ENCODE results near the gene GPI.

The GPI gene

DNA sequence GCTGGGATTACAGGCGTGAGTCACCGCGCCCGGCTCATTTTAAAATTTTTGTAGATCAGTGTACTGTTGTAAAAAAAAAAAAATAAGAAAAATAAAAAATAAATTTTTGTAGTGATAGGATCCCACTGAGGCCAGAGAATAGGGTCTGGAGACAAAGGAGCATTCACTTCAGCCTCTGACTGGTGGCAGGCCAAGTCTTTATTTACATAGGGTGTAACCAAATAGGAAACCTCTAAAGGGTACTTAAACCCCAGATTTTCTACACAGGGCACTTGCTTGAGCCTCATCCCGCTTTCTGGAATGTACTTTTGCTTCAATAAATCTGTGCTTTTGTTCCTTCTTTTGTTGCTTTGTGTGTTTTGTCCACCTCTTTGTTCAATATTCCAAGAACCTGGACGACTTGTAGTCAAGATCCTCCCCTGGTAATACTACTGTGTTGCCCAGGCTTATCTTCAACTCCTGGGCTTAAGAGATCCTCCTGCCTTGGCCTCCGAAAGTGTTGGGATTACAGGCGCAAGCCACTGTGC, 37.1 kb downstream of the GPI start:
- no peak for DNase-seq (ENCODE audit: low read depth in 1 of 2, low spot score in 1 of 2)

DNA sequence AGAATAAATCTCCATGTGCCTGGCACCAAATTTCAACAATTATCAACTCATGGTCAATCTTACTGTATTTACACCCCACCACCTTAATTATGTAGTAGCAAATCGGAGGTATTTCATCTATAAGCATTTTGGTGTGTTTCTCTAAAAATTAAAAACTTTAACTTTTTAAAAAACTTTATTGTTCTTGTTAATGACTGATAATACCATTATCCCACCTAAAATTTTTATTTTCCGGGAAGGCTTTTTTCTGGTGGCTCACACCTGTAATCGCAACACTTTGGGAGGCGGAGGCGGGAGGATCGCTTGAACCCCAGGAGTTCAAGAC, 38.8 kb downstream of the GPI start:
- no peak for DNase-seq (ENCODE audit: low read depth in 1 of 2, low spot score in 1 of 2)

DNA sequence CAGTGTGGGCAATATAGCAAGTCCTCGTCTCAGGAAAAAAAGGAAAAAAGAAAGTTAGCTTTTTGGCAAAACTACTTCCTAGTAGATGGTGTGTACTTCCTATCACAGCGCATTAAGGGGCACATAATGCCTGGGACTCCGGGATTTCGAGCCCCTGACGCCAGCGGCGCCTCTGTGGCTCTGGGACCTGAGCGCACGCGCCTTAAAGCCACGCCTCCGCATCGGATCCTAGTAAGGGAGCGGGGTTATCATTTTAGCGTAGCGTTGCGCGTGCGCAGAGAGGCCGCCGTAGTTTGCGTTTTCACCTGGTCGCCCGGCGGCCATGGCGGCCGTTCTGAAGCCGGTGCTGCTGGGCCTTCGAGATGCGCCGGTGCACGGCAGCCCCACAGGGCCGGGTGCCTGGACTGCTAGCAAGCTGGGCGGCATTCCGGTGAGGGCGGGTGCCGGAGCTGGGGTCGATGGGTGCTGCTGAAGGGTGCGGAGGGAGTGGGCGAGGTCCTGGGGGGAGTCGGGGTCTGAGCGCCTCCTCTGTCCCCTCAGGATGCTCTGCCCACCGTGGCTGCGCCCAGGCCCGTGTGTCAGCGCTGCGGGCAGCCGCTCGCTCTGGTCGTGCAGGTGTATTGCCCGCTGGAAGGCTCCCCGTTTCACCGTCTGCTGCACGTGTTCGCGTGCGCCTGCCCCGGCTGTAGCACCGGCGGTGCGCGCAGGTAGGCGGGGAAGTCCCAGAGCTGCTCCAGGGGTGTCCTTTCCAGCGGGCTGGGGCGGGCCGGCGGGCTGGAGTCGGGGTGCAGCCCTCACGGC, 39.3 kb downstream of the GPI start, which contains the start of gene PDCD2L:
TSS of gene PDCD2L (plus strand) at position 291 of the 801 bp plus-strand sequence. CDS start at position 323, 32 bp downstream.
- DNase-seq (ENCODE audit: low read depth in 1 of 2, low spot score in 1 of 2): peak; percentile 83 to 90

DNA sequence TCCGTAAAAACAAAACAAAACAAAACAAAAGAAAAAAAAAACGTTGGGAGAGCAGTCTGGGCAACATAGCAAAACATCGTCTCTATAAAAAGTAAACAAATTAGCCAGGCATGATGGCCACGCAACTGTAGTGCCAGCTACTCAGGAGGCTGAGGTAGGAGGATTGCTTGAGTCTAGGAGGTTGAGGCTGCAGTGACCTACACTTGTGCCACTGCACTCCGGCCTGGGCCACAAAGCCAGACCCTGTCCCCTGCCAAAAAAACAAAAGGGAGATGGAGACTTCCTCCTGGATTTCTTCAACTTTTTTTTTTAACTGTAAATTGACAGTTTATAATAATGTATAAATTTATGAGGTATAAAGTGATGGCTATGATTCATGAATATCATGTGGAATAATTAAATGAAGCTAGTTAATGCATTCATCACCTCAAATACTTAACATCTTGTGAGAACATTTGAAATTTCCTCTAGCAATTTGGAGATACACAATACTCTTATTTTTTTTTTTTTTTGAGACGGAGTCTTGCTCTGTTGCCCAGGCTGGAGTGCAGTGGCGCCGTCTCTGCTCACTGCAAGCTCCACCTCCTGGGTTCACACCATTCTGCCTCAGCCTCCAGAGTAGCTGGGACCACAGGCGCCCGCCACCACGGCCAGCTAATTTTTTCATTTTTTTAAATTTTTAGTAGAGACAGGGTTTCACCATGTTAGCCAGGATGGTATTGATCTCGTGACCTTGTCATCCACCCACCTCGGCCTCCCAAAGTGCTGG, 41.1 kb downstream of the GPI start:
- DNase-seq (ENCODE audit: low read depth in 1 of 2, low spot score in 1 of 2): no peak

DNA sequence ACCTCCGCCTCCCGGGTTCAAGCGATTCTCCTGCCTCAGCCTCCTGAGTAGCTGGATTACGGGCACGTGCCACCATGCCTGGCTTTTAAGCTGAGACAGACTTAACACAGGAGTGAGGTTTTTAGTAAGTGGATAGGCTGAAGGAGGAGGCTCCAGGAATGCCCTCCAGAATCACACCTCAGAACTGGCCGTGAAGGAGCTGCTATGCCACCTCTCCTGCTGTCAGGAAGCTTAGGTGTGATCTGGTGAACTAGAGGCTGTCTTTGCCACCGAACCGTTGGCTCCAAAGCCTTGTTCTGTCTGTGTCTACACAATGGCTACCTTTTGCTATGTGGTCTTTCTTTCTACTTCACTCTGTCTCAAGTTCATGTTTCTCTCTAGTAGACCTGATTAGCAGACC, 43.4 kb downstream of the GPI start:
- no peak for DNase-seq (ENCODE audit: low read depth in 1 of 2, low spot score in 1 of 2)

DNA sequence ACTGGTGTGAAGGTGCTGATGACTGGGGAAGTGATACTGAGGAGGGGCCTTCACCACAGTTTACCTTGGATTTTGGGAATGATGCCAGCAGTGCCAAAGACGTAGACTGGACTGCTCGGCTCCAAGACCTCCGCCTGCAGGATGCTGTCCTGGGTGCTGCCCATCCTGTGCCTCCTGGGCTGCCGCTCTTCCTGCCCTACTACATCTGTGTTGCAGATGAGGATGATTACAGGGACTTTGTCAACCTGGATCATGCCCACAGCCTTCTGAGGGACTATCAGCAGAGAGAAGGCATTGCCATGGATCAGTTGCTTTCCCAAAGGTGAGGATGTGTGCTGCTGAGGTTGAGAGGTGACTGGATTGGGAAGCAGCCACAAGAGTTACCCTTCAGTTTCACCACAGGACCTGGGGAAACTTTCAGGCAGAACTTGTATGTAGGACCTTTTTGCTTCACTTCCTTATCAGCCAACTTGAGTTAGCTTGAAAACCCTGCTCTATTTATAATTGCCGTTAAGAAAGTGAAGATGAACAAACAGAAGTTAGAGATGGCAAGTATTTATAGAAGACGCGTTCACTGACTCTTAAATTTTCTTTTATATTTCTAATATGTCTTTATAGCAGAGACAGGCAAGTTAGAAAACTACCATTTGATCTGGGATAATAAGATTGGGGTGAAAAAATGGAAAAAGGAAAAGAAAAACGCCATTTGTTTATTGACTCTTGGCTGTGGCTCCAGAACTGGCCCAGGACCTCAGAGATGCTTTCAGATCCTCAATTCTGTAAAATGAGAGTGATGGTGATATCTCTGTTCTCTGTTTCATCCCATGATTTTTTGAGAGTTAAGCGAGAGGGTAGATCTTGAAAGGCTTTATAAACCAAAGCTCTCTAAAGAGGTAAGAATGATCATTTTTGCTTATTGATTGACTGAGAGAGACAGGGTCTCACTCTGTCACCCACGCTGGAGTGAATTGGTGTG, 44.5 kb downstream of the GPI start:
- DNase-seq (ENCODE audit: low read depth in 1 of 2, low spot score in 1 of 2): no peak

DNA sequence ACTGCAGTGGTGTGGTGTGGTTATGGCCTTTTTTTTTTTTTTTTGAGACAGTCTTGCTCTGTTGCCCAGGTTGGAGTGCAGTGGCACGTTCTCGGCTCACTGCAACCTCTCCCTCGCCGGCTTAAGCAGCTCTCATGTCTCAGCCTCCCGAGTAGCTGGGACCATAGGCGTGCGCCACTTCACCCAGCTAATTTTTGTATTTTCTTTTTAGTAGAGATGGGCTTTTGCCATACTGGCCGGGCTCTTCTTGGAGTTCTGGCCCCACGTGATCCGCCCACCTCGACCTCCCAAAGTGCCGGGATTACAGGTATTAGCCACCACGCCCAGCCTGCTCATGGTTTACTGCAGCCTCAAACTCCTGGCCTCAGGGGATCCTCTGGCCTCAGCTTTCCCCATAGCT, 46.2 kb downstream of the GPI start:
- no peak for DNase-seq (ENCODE audit: low read depth in 1 of 2, low spot score in 1 of 2)

DNA sequence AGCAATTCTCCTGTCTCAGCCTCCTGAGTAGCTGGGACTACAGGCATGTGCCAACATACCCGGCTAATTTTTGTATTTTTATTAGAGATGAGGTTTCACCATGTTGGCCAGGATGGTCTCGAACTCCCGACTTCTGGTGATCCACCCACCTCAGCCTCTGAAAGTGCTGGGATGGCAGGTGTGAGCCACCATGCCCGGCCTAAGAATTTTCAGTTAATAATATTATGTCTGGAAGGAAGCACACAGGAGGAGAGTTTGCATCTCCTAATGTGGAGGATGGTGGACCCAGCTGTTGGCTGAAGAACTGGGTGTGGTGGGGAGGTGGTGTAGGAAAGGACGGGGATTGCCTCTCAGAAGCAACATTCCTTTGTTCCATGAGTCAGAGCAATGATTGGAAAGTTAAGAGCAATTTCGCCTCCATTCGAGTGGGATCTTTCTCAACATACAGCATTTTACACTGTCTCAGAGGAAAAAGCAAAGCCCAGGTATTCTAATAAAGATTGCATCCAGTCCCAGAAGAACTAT, 51.1 kb downstream of the GPI start:
- DNase-seq (ENCODE audit: low read depth in 1 of 2, low spot score in 1 of 2): no peak

DNA sequence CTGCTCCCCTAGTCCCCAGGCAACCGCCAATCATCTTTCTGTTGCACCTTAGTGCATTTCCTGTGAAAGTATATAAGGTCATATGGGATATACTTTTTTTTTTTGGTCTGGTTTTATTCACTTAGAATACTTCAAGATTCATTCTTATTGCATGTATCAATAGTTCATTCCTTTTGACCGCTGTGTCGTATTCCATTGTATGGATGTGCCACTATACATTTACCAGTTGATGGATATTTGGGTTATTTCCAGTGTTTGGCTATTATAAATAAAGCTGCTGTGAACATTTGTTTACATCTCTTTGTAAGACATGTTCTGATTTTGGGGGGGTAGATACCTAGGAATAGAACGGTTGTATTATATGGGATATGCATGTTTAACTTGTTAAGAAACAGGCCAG, 53.3 kb downstream of the GPI start:
- no peak for DNase-seq (ENCODE audit: low read depth in 1 of 2, low spot score in 1 of 2)

DNA sequence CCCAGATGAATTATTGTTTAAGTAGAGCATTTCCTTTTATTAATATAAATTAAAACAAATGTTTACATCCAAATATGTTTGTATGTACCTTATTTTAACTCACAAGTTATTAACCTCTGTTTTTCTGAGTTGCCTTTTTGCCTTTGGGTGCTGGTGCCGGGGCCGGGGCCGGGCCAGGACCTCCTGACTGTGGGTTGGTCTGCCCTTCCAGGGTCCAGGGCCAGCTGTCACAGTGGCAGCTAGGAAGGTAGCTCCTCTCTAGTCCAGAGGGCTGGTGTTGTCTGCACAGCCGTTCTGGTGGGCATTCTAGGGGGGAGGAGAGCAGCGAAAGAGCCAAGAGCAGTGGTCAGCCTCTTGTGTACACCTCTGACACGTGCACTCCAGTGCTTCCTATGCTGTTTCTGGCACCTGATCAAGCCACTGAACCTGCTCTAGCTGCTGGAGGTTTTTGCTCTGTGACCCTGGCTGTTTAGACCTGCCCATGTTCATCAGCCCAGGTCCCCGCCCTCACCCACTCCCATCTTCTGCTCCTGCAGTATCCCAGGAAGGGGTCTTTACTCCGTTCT, 61.2 kb downstream of the GPI start:
- no peak for DNase-seq (ENCODE audit: low read depth in 1 of 2, low spot score in 1 of 2)

DNA sequence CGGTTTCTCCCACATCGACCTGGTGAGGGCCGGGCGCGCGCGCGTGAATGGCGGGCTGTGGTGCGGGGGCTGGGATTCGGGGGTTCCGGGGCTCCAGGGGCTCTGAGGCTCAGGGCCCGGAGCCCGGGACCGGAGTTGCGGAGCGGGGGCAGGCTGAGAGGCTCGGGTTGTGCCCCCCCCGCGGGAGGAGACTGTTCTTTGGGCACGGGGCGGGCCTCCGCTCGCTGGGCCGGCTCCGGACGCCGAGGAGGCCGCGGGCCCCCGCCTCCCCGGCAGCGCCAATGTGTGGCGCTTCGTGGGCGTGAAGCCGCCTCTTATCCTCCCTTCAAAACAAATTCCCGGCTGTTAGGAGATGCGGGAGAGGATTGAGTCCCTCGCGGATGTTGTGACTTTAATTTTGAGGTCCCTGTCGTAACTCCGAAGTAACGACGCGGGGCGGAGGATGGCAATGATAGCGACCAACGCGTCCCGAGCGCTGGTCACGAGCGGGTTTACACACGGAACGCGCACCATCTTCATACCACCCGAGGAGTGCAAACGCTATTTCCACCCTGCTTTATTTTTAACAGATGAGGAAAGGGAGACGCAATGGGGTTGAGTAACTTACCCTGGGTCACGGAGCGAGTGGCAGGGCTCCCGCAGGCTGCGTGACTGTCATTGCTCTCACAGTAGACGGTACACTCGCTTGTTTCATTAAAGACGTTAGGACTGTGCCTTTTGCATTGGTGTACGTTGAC, 63.7 kb downstream of the GPI start:
- DNase-seq (ENCODE audit: low read depth in 1 of 2, low spot score in 1 of 2): peak in 1 of 2 donors; percentile 20

DNA sequence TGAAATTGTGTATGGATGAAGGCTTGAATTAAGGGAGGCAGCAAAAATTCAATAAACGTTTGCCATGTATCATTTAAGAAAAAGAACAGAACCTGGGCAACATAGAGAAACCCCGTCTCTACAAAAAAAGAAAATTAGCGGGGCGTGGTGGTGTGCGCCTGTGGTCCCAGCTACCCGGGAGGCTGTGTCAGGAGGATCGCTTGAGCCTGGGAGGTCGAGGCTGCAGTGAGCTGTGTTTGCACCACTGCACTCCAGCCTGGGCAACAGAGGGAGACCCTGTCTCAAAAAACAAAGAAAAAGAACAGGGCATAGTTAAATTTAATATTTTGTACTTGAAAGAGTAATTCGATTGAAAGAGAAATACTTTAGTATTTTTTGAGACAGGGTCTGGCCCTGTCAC, 64.6 kb downstream of the GPI start:
- DNase-seq (ENCODE audit: low read depth in 1 of 2, low spot score in 1 of 2): no peak

DNA sequence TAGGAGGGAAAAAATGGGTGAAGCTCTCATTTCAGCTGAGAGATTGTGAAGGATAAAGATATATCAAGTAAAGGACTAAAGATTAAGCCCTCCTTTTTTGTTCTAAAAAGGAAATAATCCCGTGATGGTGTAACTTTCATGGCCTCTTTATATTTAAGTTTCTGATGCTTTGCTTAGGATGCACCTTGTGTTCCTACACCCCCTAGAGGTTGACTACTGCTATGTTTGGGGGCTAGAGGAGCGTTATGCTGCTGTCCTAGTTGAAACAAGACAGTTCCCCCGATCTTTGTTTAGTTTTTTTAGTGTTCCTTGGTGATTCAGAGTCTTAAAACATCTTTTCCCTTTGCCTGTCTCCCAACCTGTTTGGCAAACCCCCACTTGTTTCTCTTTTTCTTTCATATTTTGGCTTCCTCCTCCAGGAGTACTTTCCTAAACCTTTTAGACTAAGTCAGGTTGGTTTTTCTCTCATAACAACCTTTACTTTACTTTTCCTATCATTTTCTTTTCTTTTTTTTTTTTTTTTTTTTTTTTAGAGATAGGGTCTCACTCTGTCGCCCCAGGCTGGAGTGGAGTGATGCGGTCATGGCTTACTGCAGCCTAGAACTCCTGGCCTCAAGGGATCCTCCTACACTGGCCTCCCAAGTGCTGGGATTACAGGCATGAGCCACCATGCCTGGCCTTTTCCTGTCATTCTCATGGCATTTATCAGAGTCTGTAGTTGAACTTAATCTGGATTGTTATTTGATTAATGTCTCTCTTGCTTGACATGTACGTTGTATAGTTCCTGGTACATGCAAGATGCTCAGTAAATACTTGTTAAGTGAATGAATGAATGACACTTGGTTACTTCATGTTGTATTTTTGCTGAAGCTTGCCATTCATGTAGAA, 66.0 kb downstream of the GPI start:
- DNase-seq (ENCODE audit: low read depth in 1 of 2, low spot score in 1 of 2): no peak

DNA sequence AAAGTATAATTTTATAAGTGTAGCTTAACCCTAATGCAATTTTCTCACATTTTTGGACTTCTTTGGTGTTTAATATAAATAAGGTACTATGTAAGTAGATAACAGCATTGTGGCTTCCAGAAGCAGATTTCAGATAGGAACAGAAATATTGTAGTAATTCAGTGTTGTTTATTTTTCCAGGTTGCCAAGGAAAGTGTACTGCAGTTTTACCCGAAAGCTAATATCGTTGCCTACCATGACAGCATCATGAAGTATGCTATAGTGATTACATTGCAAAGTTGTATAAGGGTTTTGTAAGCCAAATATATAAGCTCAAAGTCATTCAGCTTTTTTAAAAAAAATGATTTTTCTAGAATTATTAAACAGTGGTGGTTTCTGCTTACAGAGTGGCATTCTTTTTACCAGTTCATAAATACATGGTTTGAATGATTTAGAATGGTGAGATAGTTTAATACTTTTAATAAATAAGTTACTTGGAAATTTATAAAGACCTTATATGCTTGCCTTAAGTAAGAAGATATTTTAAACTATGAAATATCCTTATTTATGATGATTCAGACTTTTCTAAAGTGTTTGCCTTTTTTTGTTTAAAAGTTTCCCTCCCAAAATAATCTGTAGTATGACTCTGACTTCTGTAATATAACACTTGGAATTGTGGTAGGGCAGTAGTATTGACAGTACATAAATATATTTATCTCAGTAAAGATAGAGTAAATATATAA, 66.8 kb downstream of the GPI start:
- DNase-seq (ENCODE audit: low read depth in 1 of 2, low spot score in 1 of 2): no peak

DNA sequence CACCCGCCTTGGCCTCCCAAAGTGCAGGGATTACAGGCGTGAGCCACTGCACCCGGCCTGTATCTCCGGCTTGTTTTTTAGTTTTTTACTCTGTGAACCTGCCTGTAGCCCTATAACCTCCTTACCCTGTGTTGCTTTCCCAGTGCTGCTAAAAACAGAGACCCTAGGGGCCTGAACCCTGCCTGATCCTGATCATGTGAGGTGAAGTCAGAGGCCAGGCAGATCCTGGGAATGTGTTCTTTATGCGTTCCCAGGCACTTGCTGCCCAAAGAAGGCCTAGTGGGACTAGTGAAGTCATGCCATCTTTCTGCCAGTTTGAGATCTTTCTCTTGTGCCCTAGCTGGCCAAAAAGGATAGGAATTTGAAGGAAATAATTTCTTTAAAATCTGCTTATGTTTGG, 67.8 kb downstream of the GPI start:
- no peak for DNase-seq (ENCODE audit: low read depth in 1 of 2, low spot score in 1 of 2)

DNA sequence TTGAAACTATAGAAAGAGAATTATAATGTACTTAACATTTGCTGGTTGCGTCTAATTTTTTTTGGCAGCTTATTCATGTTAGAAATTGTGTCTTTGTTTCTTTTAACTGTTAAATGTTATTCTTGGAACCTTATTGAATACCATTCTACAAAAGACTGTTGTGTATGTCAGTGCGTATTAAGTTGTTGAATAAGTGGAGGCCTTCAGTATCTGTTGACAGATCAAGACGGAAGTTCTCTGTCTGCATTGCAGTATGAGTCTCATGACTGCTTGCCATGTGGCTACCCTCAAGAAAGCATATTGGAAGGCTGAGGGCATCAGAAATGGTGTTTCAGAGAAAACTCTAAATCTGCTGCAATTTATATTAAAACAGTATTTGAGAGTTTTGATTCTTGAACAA, 71.7 kb downstream of the GPI start:
- DNase-seq (ENCODE audit: low read depth in 1 of 2, low spot score in 1 of 2): no peak

DNA sequence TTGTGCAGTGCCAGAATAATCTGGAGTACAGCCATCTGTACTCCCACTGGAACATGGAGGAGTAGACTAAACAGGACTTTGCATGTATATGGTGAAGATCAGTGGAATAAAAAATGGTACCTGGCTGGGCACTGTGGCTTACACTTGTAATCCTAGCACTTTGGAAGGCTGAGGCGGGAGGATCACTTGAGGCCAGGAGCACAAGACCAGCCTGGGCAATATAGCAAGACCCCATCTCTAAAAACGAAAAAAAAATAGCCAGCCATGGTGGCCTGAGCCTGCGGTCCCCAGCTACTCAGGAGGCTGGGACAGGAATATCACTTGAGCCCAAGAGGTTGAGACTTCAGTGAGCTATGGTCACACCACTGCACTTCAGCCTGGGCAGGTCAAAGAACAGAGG, 83.2 kb downstream of the GPI start:
- DNase-seq (ENCODE audit: low read depth in 1 of 2, low spot score in 1 of 2): no peak

Data from stimulated activated CD4-positive, alpha-beta T cell treated with anti-CD3 and anti-CD28 coated beads, Interleukin-15, amount 100 ng/mL, for 1 hour (primary cell).